NCI-H2081 treated with DMSO at 0.1 percent for 48 hours (cell line): ENCODE measurements around the gene MYCN.

Experiments used
- DNase-seq: peaks from one replicate; lab custom pipeline; 2025; lab: John Stamatoyannopoulos, UW

Gene MYCN

GRCh38 chr2:15931319-15931890, 8.9 kb upstream of the MYCN start:
- no peak for DNase-seq

GRCh38 chr2:15931950-15932349, 8.4 kb upstream of the MYCN start:
- DNase-seq: no peak

- DNase-seq: no peak
Observed at GRCh38 chr2:15932394-15933183, 7.8 kb upstream of the MYCN start.

- DNase-seq: no peak
Observed at GRCh38 chr2:15933184-15933845, 7.0 kb upstream of the MYCN start.

- DNase-seq: no peak
Observed at GRCh38 chr2:15934291-15934945, 5.9 kb upstream of the MYCN start.

- no peak for DNase-seq
Observed at GRCh38 chr2:15935189-15935588, 5.2 kb upstream of the MYCN start.

- DNase-seq: no peak
Observed at GRCh38 chr2:15935675-15936074, 4.7 kb upstream of the MYCN start.

GRCh38 chr2:15936277-15937104, 3.9 kb upstream of the MYCN start:
- DNase-seq: no peak

GRCh38 chr2:15937105-15937881, 3.1 kb upstream of the MYCN start:
- DNase-seq: no peak

GRCh38 chr2:15937882-15938802, 2.2 kb upstream of the MYCN start:
- no peak for DNase-seq

- DNase-seq: no peak
Observed at GRCh38 chr2:15938803-15939555, 1.4 kb upstream of the MYCN start.

GRCh38 chr2:15939556-15939853, 845 bp upstream of the MYCN start:
- DNase-seq: no peak

GRCh38 chr2:15940661-15941480, 521 bp downstream of the MYCN start:
- DNase-seq: no peak

- no peak for DNase-seq
Observed at GRCh38 chr2:15941481-15941850, 1.1 kb downstream of the MYCN start.

GRCh38 chr2:15941871-15942710, 1.7 kb downstream of the MYCN start:
- DNase-seq: no peak

GRCh38 chr2:15942711-15943345, 2.5 kb downstream of the MYCN start:
- no peak for DNase-seq
